Measurements from ENCODE around the gene LRAT. TPM values are rescaled to one million over a fixed set of nuclear protein-coding genes. Genes with fewer than 3 reads are reported as not detected.

LRAT gene
- total RNA-seq (0.72 TPM), polyA plus RNA-seq (ENCODE audit: insufficient read depth, low read depth, low replicate concordance) (0.15 TPM)
- long read RNA-seq, donor 1 = 0 reads
- long read RNA-seq, donor 2 = 0 reads
- long read RNA-seq, donor 3, full-length matches to known transcripts = 1 of 1 reads
- long read RNA-seq, donor 3, partial matches to known transcripts = 0 of 1 reads
- long read RNA-seq, donor 3, other reads (novel, unspliced or antisense) = 0 of 1 reads
- long read RNA-seq, donor 4 = 0 reads
- long read RNA-seq, donor 5 = 0 reads
- long read RNA-seq, donor 6 = 0 reads
- long read RNA-seq, donor 7, partial matches to known transcripts = 1 of 1 reads
- long read RNA-seq, donor 7, other reads (novel, unspliced or antisense) = 0 of 1 reads
- long read RNA-seq, donor 8 = 0 reads
- long read RNA-seq, donor 9, full-length matches to known transcripts = 2 of 2 reads
- long read RNA-seq, donor 9, partial matches to known transcripts = 0 of 2 reads
- long read RNA-seq, donor 9, other reads (novel, unspliced or antisense) = 0 of 2 reads
- long read RNA-seq, donor 10 = 0 reads

DNA sequence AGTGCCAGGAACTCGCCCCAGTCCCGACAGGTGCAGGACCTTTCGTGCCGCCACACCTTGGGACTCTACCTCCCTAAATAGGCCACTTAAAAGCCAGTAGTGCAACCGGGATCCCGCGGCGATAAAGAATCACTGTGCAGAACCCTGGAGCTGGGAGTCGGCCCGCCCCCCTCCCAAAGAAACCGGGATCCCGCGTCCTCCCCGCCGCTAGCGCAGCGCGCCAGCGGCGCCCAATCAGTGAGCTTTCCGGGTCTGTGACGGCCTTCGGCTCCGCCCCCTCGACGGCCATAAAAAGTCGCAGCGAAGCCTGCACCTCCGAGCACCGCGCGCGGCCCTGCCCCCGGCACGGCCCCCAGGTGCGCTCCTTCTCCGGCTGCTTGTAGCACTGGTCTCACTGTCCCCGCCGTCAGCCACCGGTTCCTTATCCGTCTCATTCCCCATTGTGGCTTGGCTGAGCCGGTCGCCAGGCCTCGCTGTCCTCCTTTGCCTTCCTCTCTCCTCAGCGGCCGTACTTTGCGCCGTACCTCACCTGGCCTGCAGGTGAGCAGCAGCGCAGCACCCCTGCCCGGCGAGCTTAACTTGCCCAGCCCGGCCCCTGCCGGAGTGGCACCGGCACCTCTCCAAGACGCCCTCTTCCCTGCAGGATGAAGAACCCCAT, at the start of gene LRAT:
Gene LRAT, plus strand, starts transcription at position 318 of the 658 bp plus-strand sequence. Its CDS starts 327 bp downstream, at position 645.
- DNase-seq (peak; percentile 74 to 85 (median 77)), FAIRE-seq (no peak)

DNA sequence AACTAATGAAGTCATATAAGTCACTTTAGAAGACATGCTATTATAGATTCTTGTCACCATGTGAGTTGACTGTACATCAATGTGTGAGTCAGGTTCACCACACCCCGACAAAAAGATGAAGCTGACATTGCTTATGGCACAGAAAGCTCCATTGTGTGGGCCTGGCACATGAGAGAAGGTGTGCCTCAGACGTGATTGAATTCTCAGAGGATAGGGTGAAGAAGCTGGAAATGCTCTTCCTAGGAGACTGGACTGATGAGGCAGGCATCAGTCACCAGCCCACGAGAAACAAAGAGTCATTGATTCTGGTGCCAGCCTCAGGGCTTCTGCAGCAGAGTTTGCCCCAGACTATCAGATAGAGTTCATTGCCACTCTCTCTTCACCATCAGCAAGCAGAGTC, 35.9 kb upstream of the LRAT start:
- Histone ChIP-seq H3K36me3 (ENCODE audit: control insufficient read depth in 2 of 3, insufficient read depth in 3 of 3, low read length in 3 of 3) (no peaks in the 10 kb centered on the region), H3K27ac (ENCODE audit: low read depth in 2 of 2, low read length in 2 of 2) (no peak overlapping the region), H3K4me1 (ENCODE audit: control insufficient read depth in 2 of 3, insufficient read depth in 2 of 3, low read depth in 1 of 3, low read length in 3 of 3) (no peaks in the 10 kb centered on the region), H3K27me3 (ENCODE audit: control insufficient read depth, insufficient read depth, low read length) (no peaks in the 10 kb centered on the region), H3K4me3 (ENCODE audit: low read length in 3 of 3) (no peak overlapping the region), H3K9ac (ENCODE audit: low read length in 3 of 3) (no peak overlapping the region), H3K9me3 (ENCODE audit: control insufficient read depth in 2 of 3, insufficient read depth in 1 of 3, low read length in 3 of 3) (no peaks in the 10 kb centered on the region)
- TF ChIP-seq, protein P1, sequence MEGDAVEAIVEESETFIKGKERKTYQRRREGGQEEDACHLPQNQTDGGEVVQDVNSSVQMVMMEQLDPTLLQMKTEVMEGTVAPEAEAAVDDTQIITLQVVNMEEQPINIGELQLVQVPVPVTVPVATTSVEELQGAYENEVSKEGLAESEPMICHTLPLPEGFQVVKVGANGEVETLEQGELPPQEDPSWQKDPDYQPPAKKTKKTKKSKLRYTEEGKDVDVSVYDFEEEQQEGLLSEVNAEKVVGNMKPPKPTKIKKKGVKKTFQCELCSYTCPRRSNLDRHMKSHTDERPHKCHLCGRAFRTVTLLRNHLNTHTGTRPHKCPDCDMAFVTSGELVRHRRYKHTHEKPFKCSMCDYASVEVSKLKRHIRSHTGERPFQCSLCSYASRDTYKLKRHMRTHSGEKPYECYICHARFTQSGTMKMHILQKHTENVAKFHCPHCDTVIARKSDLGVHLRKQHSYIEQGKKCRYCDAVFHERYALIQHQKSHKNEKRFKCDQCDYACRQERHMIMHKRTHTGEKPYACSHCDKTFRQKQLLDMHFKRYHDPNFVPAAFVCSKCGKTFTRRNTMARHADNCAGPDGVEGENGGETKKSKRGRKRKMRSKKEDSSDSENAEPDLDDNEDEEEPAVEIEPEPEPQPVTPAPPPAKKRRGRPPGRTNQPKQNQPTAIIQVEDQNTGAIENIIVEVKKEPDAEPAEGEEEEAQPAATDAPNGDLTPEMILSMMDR (IDR thresholded peaks at IDR 0.05; ENCODE audit: borderline replicate concordance, extremely low read depth, insufficient read depth) = no peak
- DNase-seq (no peak), FAIRE-seq (no peak)
- intact Hi-C loops (cut with DNase I) = no loop called here

More for the DNA sequence above, at the start of gene LRAT:
- intact Hi-C loops (cut with DNase I) = no loop called here
- no peak within 1 kb of the TSS for H3K9ac ChIP-seq (ENCODE audit: low read length in 3 of 3)
- H3K36me3 ChIP-seq (ENCODE audit: control insufficient read depth in 2 of 3, insufficient read depth in 3 of 3, low read length in 3 of 3) = no peaks in the 10 kb centered on the region
- H3K27me3 ChIP-seq (ENCODE audit: control insufficient read depth, insufficient read depth, low read length) = peaks cover 43% of the 10 kb centered on the region
- no peak within 1 kb of the TSS for H3K27ac ChIP-seq (ENCODE audit: low read depth in 2 of 2, low read length in 2 of 2)
- peaks cover 0 to 8% (median 0%) of the 10 kb centered on the region in 3 donors for H3K4me1 ChIP-seq (ENCODE audit: control insufficient read depth in 2 of 3, insufficient read depth in 2 of 3, low read depth in 1 of 3, low read length in 3 of 3)
- no peaks in the 10 kb centered on the region for H3K9me3 ChIP-seq (ENCODE audit: control insufficient read depth in 2 of 3, insufficient read depth in 1 of 3, low read length in 3 of 3)
- TF ChIP-seq, protein P1 (IDR thresholded peaks at IDR 0.05; ENCODE audit: borderline replicate concordance, extremely low read depth, insufficient read depth) = no peak
- peak within 1 kb of the TSS; percentile 49 to 70 (median 60) for H3K4me3 ChIP-seq (ENCODE audit: low read length in 3 of 3)

DNA sequence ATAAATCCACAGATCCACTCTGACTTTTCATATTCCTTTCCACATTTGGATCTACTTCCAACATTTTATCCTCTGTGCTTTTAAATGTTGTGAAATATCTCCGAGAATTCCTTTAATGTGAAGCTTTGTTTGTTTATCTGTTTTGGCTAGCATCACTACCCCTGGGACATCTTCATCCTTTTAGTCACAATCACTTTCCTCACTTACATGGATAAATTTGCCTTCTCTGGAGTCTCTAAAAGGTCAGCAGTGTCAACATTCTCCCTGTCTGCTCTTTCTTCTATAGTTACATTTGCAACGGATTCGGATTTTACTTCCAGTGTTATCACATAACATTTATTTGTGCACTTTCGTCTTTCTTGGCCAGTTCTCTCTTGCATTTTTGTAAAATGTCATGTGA, 34.2 kb upstream of the LRAT start:
- H3K4me3 ChIP-seq (ENCODE audit: low read length in 3 of 3) = no peak overlapping the region
- TF ChIP-seq, protein P1 (IDR thresholded peaks at IDR 0.05; ENCODE audit: borderline replicate concordance, extremely low read depth, insufficient read depth) = no peak
- H3K27ac ChIP-seq (ENCODE audit: low read depth in 2 of 2, low read length in 2 of 2) = no peak overlapping the region
- FAIRE-seq (no peak), DNase-seq (no peak)
- intact Hi-C loops (cut with DNase I) = no loop called here
- H3K9ac ChIP-seq (ENCODE audit: low read length in 3 of 3) = no peak overlapping the region
- H3K36me3 ChIP-seq (ENCODE audit: control insufficient read depth in 2 of 3, insufficient read depth in 3 of 3, low read length in 3 of 3) = no peaks in the 10 kb centered on the region
- H3K4me1 ChIP-seq (ENCODE audit: control insufficient read depth in 2 of 3, insufficient read depth in 2 of 3, low read depth in 1 of 3, low read length in 3 of 3) = no peaks in the 10 kb centered on the region
- H3K27me3 ChIP-seq (ENCODE audit: control insufficient read depth, insufficient read depth, low read length) = no peaks in the 10 kb centered on the region
- no peaks in the 10 kb centered on the region for H3K9me3 ChIP-seq (ENCODE audit: control insufficient read depth in 2 of 3, insufficient read depth in 1 of 3, low read length in 3 of 3)
